Suprapubic skin (tissue), 4 donors: ENCODE results near the gene SPSB4.

Source experiments
- EP300 ChIP-seq: sonication (generic); formaldehyde crosslinking; IDR thresholded peaks from one replicate; pipeline ENCODE4 v1.6.1; 2017; ENCODE audit warnings: antibody characterized with exemption
- POLR2A ChIP-seq, 2 donors: fragments of 450-650 bp; IDR thresholded peaks; one replicate each; pipeline ENCODE4 v1.6.1; 2017; ENCODE audit warnings: antibody characterized with exemption in 2 of 2, mild to moderate bottlenecking in 2 of 2, moderate library complexity in 2 of 2
- POLR2AphosphoS5 ChIP-seq, 3 donors: sonication (generic); formaldehyde crosslinking; IDR thresholded peaks; one replicate each; pipeline ENCODE4 v1.6.1; 2017; ENCODE audit warnings: antibody characterized with exemption in 3 of 3
- TF ChIP-seq, protein P1 (sequence below), 2 donors: fragments of 200-600 bp in 1 of 2; fragments of 450-650 bp in 1 of 2; sonication (generic) in 1 of 2; IDR thresholded peaks; one replicate each; pipeline ENCODE4 v1.5.1; 2016 to 2019; ENCODE audit warnings: antibody characterized with exemption in 2 of 2, mild to moderate bottlenecking in 1 of 2, moderate library complexity in 1 of 2

DNA sequence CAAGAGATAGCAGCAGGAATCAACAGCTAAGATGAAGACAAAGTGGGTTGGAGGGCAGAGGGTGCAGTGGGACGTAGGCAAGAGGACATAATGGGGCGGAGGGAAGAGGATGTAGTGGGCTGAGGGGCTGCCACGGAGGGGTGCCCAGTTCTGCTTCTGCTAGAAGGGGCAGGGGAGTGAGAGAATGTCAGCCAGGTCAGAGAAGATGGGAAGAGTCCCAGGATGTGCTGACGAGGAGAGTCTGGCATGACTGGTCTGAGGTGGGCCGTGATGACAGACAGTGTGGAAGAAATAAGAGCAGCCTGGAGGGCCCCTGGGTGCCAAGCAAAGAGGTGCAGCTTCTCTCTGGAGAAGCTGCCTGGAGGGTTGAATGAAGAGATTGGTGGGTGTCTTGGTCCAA lies 4.0 kb downstream of the SPSB4 start:
- TF ChIP-seq POLR2AphosphoS5 (IDR thresholded peaks at IDR 0.05) (no peak), POLR2A (IDR thresholded peaks at IDR 0.05) (no peak), EP300 (no peak)
- TF ChIP-seq, protein P1, sequence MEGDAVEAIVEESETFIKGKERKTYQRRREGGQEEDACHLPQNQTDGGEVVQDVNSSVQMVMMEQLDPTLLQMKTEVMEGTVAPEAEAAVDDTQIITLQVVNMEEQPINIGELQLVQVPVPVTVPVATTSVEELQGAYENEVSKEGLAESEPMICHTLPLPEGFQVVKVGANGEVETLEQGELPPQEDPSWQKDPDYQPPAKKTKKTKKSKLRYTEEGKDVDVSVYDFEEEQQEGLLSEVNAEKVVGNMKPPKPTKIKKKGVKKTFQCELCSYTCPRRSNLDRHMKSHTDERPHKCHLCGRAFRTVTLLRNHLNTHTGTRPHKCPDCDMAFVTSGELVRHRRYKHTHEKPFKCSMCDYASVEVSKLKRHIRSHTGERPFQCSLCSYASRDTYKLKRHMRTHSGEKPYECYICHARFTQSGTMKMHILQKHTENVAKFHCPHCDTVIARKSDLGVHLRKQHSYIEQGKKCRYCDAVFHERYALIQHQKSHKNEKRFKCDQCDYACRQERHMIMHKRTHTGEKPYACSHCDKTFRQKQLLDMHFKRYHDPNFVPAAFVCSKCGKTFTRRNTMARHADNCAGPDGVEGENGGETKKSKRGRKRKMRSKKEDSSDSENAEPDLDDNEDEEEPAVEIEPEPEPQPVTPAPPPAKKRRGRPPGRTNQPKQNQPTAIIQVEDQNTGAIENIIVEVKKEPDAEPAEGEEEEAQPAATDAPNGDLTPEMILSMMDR (IDR thresholded peaks at IDR 0.05): no peak
